Islet precursor cell (in vitro differentiated cells): Measurements from ENCODE around the gene RBMY1D.
"Not testable (repeated sequence)": the region's sequence is repeated elsewhere in the genome, so short reads cannot be mapped to it uniquely, and the experiment has no call there.

ENCODE experiments used
- DNase-seq: peaks from one replicate; pipeline ENCODE4 v3.0.0-alpha.2; 2018

Gene RBMY1D

DNA sequence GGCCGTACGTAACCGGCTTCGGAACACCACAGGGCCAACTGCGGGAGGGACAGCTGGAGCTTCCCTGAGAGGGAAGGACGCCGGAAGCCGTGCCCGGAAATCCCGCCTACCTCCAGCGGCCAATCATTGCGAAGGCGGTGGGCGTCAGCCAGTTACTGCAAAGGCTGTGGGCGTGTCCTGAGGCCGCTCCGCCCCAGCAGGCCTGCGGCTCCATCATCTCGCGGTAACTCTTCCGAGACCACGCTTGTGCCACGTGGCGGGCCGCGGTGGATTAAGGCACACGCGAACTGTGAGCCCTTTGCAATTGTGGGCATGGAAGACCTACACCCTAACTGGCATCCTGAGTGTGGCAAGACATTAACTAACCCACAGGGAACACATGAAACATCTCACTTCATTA, at the start of gene RBMY1D:
TSS of gene RBMY1D (minus strand) at position 101 of the 400 bp plus-strand sequence. CDS start 2,013 bp downstream, outside the sequence.
- not testable (repeated sequence) for DNase-seq

DNA sequence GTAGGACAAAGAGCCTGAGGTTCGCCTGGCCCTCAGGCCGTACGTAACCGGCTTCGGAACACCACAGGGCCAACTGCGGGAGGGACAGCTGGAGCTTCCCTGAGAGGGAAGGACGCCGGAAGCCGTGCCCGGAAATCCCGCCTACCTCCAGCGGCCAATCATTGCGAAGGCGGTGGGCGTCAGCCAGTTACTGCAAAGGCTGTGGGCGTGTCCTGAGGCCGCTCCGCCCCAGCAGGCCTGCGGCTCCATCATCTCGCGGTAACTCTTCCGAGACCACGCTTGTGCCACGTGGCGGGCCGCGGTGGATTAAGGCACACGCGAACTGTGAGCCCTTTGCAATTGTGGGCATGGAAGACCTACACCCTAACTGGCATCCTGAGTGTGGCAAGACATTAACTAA, 23.6 kb upstream of the RBMY1D start, which contains the start of gene RBMY1E:
TSS of gene RBMY1E (minus strand) at position 101 of the 400 bp plus-strand sequence. CDS start 1,978 bp downstream, outside the sequence.
- not testable (repeated sequence) for DNase-seq

DNA sequence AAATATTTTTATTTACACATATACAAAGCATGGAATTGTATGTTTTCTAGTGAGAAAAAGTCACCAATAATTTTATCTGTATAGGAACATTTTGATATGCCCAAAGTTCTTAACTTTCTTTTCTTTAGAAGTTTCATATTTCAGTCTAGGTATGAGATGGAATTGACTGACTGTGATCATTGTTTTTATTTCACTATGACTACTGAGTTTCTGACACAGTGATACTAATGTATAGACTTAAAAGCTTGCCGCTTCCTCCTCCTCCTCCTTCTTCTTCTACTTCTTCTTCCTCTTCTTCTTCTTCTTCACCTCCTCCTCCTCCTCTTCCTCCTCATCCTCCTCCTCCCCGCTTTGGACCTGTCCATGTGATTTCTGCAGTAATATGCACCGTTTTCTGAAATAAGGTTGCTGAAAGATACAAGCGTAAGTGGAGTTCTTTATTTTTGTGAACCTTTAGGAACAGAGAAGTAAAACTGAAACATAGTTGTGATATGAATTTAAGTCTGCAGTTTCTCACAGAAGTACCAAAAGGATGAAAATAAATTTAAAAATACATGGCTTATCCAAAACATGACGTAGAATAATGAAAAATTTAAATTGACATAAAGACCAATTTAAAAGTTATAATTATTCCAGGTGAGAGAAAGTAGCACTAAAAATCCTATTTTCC, 24.8 kb downstream of the RBMY1D start:
- not testable (repeated sequence) for DNase-seq

DNA sequence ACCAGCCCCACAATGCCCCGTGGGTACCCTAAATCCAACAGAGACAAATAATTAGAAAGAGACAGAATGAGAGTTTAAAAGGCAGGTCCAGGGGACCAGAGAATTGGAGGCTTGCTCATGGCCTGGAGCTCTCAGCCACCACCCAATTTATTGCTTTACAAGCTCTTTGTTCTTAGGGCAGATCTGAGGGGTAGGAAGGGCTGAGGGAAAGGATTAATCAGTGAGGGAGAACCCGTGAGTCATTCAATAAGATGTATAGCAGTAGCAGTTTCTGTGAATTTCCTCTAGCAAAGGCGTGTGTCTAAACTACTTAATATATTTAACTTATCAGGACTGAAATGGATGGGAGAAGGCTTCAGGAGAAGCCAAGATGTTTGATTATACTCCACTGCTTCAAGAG, 48.8 kb downstream of the RBMY1D start:
- DNase-seq, result no peak

DNA sequence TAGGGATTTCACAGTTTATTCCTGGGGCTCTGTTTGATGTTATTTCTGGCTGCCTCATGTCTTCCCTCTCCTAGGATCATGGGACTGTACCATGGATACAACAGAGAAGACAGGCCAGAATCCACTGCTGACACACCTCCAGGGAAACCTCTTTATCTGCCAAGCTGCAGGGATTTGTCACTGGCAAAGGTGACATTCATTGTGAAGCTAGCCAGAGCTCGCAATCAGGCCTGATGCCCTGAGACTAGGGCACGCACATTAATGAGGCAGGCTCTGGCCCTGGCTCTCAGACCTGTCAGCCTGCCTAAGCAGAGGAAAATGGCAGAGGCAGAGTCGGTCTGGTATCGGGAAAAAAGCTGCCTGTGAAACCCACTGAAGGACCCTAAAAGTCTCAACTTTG, 52.2 kb downstream of the RBMY1D start:
- no peak for DNase-seq

DNA sequence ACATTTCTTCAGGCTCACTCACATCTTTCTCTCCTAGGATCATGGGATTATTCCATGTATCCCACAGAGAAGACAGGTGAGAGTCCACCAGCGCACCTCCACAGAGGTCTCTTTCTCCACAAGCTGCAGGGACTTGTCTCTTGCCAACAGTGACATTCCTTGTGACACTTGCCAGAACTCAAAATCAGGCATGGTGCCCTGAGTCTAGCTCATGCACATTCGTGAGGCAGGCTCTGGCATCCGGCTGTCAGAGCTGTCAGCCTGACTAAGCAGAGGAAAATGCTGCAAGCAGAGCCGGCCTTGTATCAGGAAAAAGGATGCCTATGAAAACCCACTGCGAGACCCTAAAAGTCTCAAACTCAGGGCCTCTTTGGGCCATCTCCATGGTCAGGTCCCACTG, 54.8 kb downstream of the RBMY1D start:
- no peak for DNase-seq

DNA sequence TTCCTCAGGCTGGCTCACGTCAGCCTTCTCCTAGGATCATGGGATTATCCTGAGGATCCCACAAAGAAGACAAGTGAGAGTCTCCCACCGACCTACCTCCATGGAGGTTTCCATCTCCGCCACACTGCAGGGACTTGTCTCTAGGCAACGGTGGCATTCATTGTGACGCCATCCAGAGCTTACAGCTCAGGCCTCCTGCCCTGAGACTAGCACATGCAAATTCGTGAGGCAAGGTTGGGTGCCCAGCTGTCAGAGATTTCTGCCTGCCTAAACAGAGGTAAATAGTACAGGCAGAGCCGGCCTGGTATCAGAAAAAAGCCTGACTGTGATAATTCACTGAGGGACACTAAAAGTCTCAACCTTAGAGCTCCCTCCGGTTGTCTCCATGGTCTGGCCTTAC, 58.0 kb downstream of the RBMY1D start:
- DNase-seq, result no peak

DNA sequence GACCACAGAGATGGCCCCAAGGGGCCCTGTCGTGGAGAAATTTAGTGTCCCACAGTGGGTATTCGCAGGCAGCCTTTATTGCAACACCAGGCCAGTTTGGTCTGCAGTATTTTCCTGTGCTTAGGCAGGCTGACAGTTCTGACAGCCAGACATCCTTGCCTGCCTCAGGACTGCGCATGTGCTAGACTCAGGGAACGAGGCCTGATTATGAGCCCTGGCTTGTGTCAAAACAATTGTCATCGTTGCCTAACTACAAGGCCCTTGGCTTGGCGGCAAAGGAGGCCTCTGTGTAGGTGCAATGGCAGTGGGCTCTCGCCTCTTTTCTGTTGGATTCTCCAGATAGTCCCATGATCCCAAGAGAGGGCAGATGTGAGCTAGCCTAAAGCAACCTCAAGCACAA, 59.3 kb downstream of the RBMY1D start:
- DNase-seq, result no peak
